ENCODE results near the gene TMEM132C.

- TF ChIP-seq POLR2A (IDR thresholded peaks at IDR 0.05; ENCODE audit: low read depth, low read length) (no peak), JUN (IDR thresholded peaks at IDR 0.05; ENCODE audit: borderline replicate concordance, insufficient read depth, insufficient read length, low read depth) (no peak), POLR2AphosphoS5 (IDR thresholded peaks at IDR 0.05; ENCODE audit: insufficient read depth, low read depth, low read length) (no peak), CTCF (IDR thresholded peaks at IDR 0.05; ENCODE audit: extremely low read depth in 1 of 2, insufficient read depth in 1 of 2, low read depth in 1 of 2, low read length in 2 of 2) (no peak), EZH2 (IDR thresholded peaks at IDR 0.05; ENCODE audit: borderline replicate concordance, low read depth, low read length, severe bottlenecking) (no peak)
Measured at GRCh38 chr12:128337431-128338170, 70.6 kb downstream of the TMEM132C start.

All from endothelial cell of umbilical vein (primary cell).